Fibroblast of villous mesenchyme (primary cell): ENCODE measurements around the gene NPIPA7. TPM values are rescaled to one million over a fixed set of nuclear protein-coding genes. Genes with fewer than 3 reads are reported as not detected.
"Not testable (repeated sequence)": the region's sequence is repeated elsewhere in the genome, so short reads cannot be mapped to it uniquely, and the experiment has no call there.

Experiments used
- DNase-seq: peaks from one replicate; pipeline ENCODE4 v3.0.0-alpha.2; 2010; ENCODE audit warnings: low read depth
- H3K4me3 ChIP-seq: 2 replicates; pipeline ENCODE4 v1.5.1; 2011; ENCODE audit warnings: low read depth, mild to moderate bottlenecking, low read length
- total RNA-seq: library from RNA; depleted of rRNA; stranded (reverse); fragments of >200 nt; gene quantifications from 2 replicates; pipeline ENCODE4 v1.2.3, GENCODE V29; 2012

The NPIPA7 gene
- 0.43 and 1.9 TPM in 2 replicates for total RNA-seq

DNA sequence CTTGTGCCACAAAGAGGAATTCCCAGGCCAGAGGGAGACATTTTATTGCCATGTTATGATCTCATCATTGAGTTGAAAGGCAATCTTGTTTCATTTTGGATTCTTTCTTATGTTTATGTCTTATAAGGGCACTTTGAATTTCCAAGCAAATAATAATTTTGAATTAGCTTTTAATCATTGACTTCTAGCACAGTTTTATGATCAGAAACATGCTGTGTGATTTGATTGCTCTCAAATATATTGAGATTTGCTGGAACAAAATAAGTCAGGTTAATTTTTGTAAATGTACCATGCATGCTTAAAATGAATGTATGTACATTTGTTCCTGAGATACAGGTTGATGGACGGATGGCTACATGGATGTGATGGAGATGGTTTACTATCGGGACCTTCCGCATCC lies at the start of gene NPIPA7:
Gene NPIPA7 (plus strand): TSS at position 301 of the 400 bp plus-strand sequence. CDS start 105 bp downstream, outside the sequence.
- DNase-seq, H3K4me3 ChIP-seq: not testable (repeated sequence)

DNA sequence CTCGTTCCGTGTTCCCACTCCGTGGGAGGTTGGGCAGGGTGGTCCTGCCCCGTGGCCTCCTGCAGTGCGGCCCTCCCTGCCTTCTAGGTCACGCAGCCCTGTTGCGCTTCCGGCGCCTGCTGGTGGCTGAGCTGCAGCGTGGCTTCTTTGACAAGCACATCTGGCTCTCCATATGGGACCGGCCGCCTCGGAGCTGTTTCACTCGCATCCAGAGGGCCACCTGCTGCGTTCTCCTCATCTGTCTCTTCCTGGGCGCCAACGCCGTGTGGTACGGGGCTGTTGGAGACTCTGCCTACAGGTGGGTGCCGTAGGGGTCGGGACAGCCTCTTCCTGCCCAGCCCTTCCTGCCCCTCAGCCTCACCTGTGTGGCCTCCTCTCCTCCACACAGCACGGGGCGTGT lies 47.5 kb upstream of the NPIPA7 start:
- DNase-seq, H3K4me3 ChIP-seq: not testable (repeated sequence)

GRCh38 chr16:16357556-16357955 lies 21.4 kb upstream of the NPIPA7 start:
- H3K4me3 ChIP-seq, DNase-seq: not testable (repeated sequence)

GRCh38 chr16:16358539-16359240 lies 20.2 kb upstream of the NPIPA7 start:
- not testable (repeated sequence) for H3K4me3 ChIP-seq, DNase-seq

DNA sequence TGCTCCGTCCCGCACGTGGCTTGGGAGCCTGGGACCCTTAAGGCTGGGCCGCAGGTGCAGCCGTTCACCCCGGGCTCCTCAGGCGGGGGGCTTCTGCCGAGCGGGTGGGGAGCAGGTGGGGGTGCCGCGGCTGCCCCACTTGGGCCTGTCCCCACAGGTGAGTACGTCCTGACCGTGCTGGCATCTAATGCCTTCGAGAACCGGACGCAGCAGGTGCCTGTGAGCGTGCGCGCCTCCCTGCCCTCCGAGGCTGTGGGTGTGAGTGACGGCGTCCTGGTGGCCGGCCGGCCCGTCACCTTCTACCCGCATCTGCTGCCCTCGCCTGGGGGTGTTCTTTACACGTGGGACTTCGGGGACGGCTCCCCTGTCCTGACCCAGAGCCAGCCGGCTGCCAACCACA lies 15.3 kb upstream of the NPIPA7 start:
- not testable (repeated sequence) for H3K4me3 ChIP-seq, DNase-seq

DNA sequence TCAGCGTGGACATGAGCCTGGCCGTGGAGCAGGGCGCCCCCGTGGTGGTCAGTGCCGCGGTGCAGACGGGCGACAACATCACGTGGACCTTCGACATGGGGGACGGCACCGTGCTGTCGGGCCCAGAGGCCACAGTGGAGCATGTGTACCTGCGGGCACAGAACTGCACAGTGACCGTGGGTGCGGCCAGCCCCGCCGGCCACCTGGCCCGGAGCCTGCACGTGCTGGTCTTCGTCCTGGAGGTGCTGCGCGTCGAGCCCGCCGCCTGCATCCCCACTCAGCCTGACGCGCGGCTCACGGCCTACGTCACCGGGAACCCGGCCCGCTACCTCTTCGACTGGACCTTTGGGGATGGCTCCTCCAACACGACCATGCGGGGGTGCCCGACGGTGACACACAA lies 14.8 kb upstream of the NPIPA7 start:
- not testable (repeated sequence) for H3K4me3 ChIP-seq, DNase-seq

- not testable (repeated sequence) for DNase-seq, H3K4me3 ChIP-seq
Measured at GRCh38 chr16:16364701-16365100, 14.2 kb upstream of the NPIPA7 start.

DNA sequence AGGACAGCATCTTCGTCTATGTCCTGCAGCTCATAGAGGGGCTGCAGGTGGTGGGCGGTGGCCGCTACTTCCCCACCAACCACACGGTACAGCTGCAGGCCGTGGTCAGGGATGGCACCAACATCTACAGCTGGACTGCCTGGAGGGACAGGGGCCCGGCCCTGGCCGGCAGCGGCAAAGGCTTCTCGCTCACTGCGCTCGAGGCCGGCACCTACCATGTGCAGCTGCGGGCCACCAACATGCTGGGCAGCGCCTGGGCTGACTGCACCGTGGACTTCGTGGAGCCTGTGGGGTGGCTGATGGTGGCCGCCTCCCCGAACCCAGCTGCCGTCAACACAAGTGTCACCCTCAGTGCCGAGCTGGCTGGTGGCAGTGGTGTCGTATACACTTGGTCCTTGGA lies 13.6 kb upstream of the NPIPA7 start:
- DNase-seq, result not testable (repeated sequence)

GRCh38 chr16:16365851-16366250 lies 13.1 kb upstream of the NPIPA7 start:
- H3K4me3 ChIP-seq, DNase-seq: not testable (repeated sequence)

More for the DNA sequence above, 13.6 kb upstream of the NPIPA7 start:
- H3K4me3 ChIP-seq, result not testable (repeated sequence)

DNA sequence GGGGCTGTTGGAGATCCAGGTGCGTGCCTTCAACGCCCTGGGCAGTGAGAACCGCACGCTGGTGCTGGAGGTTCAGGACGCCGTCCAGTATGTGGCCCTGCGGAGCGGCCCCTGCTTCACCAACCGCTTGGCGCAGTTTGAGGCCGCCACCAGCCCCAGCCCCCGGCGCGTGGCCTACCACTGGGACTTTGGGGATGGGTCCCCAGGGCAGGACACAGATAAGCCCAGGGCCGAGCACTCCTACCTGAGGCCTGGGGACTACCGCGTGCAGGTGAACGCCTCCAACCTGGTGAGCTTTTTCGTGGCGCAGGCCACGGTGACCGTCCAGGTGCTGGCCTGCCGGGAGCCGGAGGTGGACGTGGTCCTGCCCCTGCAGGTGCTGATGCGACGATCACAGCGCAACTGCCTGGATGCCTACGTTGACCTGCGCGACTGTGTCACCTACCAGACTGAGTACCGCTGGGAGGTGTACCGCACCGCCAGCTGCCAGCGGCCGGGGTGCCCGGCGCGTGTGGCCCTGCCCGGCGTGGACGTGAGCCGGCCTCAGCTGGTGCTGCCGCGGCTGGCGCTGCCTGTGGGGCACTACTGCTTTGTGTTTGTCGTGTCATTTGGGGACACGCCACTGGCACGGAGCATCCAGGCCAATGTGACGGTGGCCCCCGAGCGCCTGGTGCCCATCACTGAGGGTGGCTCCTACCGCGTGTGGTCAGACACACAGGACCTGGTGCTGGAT lies 12.2 kb upstream of the NPIPA7 start:
- H3K4me3 ChIP-seq, DNase-seq: not testable (repeated sequence)

DNA sequence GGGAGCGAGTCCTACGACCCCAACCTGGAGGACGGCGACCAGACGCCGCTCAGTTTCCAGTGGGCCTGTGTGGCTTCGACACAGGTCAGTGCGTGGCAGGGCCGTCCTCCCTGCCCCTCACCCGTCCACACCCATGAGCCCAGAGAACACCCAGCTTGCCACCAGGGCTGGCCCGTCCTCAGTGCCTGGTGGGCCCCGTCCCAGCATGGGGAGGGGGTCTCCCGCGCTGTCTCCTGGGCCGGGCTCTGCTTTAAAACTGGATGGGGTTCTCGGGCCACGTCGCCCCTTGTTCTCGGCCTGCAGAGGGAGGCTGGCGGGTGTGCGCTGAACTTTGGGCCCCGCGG lies 11.7 kb upstream of the NPIPA7 start:
- DNase-seq, H3K4me3 ChIP-seq: not testable (repeated sequence)

DNA sequence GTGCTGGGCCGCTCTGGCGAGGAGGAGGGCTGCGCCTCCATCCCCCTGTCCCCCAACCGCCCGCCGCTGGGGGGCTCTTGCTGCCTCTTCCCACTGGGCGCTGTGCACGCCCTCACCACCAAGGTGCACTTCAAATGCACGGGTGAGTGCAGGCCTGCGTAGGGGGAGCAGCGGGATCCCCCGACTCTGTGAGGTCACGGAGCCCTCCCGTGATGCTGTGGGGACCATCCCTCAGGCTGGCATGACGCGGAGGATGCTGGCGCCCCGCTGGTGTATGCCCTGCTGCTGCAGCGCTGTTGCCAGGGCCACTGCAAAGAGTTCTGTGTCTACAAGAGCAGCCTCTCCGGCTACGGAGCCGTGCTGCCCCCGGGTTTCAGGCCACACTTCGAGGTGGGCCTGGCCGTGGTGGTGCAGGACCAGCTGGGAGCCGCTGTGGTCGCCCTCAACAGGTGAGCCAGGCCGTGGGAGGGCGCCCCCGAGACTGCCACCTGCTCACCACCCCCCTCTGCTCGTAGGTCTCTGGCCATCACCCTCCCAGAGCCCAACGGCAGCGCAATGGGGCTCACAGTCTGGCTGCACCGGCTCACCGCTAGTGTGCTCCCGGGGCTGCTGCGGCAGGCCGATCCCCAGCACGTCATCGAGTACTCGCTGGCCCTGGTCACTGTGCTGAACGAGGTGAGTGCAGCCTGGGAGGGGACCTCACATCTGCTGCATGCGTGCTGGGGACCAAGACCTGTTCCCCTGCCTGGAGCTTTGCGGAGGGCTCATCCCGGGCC lies 9.7 kb upstream of the NPIPA7 start:
- DNase-seq, H3K4me3 ChIP-seq: not testable (repeated sequence)

DNA sequence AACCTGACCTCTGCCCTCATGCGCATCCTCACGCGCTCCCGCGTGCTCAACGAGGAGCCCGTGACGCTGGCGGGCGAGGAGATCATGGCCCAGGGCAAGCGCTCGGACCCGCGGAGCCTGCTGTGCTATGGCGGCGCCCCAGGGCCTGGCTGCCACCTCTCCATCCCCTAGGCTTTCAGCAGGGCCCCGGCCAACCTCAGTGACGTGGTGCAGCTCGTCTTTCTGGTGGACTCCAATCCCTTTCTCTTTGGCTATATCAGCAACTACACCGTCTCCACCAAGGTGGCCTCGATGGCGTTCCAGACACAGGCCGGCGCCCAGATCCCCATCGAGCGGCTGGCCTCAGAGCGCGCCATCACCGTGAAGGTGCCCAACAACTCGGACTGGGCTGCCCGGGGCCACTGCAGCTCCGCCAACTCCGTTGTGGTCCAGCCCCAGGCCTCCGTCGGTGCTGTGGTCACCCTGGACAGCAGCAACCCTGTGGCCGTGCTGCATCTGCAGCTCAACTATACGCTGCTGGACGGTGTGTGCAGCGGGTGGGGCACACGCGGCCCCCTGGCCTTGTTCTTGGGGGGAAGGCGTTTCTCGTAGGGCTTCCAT lies 7.7 kb upstream of the NPIPA7 start:
- H3K4me3 ChIP-seq, DNase-seq: not testable (repeated sequence)

DNA sequence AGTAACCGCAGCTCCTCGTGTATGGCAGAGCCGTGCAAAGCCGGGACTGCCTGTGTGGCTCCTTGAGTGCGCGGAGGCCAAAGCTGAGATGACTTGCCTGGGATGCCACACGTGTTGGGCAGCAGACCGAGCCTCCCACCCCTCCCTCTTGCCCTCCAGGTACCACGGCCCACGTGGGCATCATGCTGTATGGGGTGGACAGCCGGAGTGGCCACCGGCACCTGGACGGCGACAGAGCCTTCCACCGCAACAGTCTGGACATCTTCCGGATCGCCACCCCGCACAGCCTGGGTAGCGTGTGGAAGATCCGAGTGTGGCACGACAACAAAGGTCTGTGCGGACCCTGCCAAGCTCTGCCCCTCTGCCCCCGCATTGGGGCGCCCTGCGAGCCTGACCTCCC lies 4.7 kb upstream of the NPIPA7 start:
- not testable (repeated sequence) for H3K4me3 ChIP-seq, DNase-seq

GRCh38 chr16:16399685-16400084 lies 20.7 kb downstream of the NPIPA7 start:
- not testable (repeated sequence) for DNase-seq, H3K4me3 ChIP-seq

- not testable (repeated sequence) for DNase-seq, H3K4me3 ChIP-seq
Measured at GRCh38 chr16:16402333-16402732, 23.4 kb downstream of the NPIPA7 start.

DNA sequence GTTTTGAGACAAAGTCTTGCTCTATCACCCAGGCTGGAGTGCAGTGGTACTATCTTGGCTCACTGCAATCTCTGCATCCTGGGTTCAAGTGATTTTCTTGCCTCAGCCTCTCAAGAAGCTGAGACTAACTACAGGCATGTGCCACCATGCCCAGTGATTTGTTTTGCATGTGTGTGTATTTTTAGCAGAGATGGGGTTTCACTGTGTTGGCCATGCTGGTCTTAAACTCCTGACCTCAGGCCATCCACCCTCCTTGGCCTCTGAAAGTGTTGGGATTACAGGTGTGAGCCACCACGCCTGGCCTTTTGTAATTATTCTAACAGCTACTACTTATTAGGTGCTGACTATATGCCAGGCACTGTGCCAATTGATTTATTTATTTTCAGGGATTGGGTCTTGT lies 25.3 kb downstream of the NPIPA7 start:
- not testable (repeated sequence) for H3K4me3 ChIP-seq, DNase-seq

GRCh38 chr16:16405421-16405820 lies 26.5 kb downstream of the NPIPA7 start:
- not testable (repeated sequence) for H3K4me3 ChIP-seq, DNase-seq

GRCh38 chr16:16408430-16408829 lies 29.5 kb downstream of the NPIPA7 start:
- not testable (repeated sequence) for H3K4me3 ChIP-seq, DNase-seq
